GM19328 (cell line): ENCODE data around the gene TMEM132D.

Source experiments
- ATAC-seq: cut with Tn5 transposase; IDR thresholded peaks from one replicate; pipeline ENCODE4 v1.9.1; 2021; ENCODE audit warnings: mild to moderate bottlenecking, moderate library complexity; ENCODE audit not compliant: unreplicated experiment

Gene TMEM132D

GRCh38 chr12:129138776-129139175, 765.0 kb downstream of the TMEM132D start:
- ATAC-seq = no peak

GRCh38 chr12:129136694-129137325, 767.0 kb downstream of the TMEM132D start:
- no peak for ATAC-seq

DNA sequence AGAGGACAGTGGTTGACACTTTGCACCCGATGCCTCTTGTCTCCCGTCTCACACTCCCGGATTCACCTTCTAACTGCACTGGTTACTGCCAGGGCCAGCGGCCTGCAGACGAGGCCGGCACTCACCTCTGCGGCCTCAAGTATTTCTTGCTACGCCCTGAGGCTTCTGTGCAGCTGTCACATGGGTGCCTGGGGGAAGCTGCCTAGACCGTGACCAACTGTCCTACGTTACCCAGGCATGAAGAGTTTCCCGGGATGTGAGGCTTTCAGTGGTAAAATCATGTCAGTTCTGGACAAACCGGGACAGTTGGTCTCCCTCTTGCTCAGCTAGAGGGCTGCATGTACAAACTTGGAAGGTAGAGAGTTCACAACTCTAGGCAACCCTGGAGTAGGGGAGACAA, 776.1 kb downstream of the TMEM132D start:
- no peak for ATAC-seq

DNA sequence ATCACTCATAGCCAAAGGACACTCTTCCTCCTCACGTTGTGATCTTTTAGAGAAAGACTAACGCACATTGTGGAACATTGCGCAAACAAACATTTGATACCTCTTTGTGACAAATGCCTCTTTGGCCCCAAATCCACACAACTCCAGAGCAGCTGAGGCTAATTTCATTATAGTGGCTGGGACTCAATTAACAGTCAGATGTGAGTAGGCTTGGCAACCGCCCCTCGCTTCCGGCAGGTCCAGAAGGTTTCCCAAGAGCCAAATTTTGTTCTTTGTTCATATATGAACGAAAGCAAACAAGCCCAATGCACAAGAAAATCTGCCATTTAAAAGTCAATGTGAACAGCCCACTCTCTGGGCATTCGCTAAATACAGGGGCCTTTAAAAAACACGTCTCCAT, 776.6 kb downstream of the TMEM132D start:
- ATAC-seq = no peak

GRCh38 chr12:129119537-129119936, 784.3 kb downstream of the TMEM132D start:
- no peak for ATAC-seq

DNA sequence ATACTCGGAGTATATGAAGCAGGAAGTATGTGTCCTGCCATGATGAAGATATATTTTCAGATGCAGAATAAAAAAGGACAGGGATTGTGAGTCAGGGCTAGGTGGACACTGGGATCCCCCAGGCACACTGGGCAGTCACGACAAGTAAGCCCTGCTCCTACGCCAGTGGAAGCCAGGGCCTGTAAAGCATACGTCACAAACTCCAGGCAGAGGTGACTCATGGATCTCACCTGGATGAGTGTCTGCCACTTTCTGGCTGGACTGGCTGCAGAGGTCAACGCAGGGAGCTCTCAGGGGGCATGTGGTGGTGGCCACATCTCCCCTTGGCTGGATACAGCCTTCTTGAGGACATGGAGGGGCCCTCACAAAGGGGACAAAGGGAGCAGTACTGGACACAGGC, 788.3 kb downstream of the TMEM132D start:
- no peak for ATAC-seq

DNA sequence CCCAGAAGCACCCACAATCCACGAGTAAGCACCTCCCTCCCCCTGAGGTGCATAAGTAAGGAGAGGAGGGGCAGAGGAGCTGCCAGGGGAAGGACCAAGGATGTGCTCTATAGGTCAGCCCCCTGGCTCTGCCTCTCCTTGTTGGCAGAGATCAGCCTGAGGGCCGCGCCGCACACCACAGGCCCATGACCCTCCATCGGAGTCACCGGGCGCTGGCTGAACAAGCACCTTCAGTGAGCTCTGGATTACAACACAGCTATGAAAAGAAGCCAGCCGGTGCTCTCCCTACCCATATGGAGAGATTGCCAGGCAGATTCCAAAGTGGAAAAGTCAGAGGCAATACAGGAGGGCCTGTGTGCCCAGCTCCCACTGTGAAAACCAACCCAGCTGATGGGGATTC, 793.2 kb downstream of the TMEM132D start:
- no peak for ATAC-seq

DNA sequence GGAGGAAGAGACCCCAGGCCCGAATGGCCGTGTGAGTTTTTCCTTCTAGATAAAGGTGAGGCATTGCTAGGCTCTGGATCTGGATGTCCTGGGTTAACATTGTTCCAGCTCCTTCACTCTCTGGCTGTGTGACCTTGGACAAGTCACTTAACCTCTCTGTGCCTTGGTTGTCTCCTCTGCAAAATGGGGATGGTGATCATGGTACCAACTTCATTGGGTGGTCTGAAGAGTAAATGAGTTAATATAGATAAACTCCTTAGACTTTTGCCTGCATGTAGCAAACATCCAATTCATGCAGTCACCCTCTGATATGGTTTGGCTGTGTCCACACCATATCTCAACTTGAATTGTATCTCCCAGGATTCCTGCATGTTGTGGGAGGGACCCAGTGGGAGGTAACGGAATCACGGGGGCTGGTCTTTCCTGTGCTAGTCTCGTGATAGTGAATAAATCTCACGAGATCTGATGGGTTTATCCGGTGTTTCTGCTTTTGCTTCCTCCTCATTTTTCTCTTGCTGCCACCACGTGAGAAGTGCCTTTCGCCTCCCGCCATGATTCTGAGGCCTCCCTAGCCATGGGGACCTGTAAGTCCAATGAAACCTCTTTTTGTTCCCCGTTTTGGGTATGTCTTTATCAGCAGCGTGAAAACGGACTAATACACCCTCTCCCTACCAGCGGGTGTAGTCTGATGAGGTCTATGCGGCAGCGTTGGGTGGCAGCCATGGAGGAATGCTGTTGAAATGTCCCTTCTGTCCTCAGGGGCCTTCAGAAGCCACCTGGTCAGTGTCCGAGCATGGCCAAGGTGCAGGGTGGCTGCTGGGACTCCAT, 794.4 kb downstream of the TMEM132D start:
- ATAC-seq = no peak

DNA sequence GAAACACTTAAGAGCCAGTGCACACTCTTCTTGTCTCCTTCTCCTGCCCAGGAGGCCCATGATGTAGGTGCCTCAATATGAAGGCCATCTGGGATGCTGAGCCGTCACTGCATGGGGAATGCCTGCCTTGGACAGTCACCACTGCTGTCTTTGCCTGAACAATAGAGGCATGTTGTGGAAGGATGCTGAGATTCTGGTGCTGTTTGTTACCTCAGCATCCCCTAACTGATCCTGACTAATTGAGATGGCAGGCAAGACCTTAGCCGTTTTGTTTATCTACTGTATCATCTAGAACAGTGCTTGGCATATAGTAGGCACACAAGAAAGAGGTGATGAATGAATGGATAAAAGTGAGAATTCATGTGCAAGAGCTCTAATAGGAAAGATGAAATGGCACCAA, 797.1 kb downstream of the TMEM132D start:
- ATAC-seq = no peak

DNA sequence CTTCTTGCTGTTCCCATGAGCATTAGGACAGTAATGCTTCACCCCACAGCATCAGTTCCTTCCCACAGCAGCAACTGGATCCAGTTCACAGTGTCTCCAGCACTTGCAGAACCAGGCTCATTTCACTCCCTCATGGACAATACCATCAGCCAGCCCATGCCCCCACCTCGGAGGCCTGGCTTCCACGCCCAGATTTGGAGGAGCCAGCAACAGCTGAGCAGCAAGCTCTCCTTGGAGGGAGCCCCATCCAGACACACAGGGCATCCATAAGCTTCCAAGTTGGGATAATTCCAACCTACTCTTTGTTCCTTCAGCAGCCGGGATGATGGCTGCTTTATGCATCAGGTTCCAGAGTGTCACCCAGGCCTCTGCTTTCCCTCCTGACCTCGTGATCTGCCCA, 800.6 kb downstream of the TMEM132D start:
- no peak for ATAC-seq

DNA sequence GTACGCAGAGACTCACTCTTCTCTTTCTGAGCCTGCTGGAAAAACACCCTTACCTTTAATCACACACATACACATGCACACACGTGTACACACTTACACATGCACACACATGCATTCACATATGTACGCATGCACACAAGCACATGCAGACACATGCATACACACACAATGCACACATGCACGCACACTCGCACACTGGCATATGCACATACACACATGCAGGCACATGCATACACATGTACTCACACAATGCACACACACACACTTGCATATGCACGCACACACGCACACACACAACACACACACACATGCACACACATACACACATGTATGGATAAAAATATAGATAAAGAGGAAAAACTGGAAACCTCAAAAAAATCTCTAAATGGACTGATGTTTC, 801.6 kb downstream of the TMEM132D start:
- ATAC-seq = no peak

DNA sequence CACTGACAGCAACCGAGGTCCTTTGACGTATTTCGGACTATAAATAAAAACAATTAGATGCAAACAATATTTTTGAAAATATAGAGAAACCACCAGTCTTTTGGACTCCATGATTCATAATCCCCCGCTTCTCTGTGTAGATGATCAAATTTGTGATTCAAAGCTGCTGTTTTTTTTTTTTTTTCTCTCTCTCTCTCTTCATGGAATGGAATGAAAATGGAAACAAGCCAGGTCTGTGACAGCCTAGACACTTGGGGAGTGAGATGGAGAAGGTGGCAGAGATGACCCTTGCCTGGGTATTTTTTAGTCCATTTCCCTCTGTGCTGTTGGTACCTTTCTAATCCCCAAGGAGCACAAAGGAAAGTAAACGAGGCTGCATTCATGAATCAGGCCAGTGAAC, 802.0 kb downstream of the TMEM132D start:
- no peak for ATAC-seq

DNA sequence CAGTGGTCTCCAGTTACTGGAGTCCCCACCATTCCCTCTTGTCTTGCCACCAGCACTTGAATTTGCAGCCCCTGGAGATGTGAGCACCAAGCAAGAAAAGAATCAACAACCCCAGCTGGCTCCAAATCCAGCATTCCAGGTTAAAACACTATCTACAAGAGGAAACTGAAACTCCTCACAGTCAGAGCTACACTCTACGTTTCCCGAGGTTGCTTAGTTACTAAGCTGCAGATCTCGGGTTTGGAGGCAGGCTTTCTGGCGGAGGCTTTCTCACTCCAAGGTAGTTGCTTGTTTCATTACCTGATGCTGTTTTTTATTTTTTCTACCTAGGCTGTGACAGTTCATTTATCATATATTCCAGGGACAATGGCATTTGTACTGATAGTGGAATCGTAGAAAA, 802.4 kb downstream of the TMEM132D start:
- no peak for ATAC-seq

- no peak for ATAC-seq
Measured at GRCh38 chr12:129097451-129097850, 806.4 kb downstream of the TMEM132D start.

GRCh38 chr12:129096968-129097367, 806.9 kb downstream of the TMEM132D start:
- ATAC-seq = no peak

- ATAC-seq = no peak
Measured at GRCh38 chr12:129096184-129096583, 807.6 kb downstream of the TMEM132D start.

GRCh38 chr12:129089576-129089975, 814.2 kb downstream of the TMEM132D start:
- ATAC-seq = no peak

DNA sequence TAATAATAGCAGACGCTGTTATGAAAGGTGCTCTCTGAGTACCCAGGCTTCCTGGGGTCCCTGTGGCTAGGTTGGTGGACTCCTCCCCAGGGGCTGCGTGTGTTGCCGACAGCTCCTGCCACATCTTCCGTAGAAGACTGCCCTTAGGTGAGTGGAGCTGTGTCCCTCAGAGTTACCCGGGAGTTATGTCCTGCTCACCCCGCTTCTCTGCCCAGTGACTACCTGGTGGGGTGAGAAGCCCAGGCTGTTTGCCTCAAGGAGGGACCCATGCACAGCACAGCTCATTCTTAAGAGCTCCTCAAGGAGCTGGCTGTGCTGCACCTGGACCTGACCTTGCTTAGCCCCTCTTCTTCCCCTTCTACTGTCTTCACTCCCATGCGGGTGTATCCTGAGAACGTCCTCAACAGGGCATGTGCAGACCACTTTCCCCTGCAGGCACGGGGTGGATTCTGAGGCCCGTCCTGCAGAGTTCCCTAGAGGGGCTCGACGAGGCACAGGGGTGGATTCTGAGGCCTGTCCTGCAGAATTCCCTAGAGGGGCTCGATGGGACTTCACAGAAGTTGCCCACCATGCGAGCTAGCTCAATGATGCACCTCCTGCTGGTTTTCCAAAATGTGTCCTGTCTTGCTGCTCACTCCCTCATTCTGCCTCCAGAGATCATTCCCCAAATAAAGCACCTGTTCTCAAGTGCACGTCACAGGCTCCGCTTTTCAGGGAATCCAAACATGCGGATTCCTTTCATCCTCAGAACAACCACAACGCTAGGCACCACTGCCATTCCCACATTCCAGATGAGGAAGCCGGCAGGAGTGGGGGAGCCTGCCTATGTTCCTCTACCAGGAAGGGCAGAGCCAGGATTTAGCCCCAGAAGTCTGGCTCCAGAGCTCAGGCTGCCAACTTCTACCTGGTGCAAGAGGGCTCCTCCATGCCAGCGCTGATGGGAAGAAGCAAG, 818.7 kb downstream of the TMEM132D start:
- no peak for ATAC-seq

DNA sequence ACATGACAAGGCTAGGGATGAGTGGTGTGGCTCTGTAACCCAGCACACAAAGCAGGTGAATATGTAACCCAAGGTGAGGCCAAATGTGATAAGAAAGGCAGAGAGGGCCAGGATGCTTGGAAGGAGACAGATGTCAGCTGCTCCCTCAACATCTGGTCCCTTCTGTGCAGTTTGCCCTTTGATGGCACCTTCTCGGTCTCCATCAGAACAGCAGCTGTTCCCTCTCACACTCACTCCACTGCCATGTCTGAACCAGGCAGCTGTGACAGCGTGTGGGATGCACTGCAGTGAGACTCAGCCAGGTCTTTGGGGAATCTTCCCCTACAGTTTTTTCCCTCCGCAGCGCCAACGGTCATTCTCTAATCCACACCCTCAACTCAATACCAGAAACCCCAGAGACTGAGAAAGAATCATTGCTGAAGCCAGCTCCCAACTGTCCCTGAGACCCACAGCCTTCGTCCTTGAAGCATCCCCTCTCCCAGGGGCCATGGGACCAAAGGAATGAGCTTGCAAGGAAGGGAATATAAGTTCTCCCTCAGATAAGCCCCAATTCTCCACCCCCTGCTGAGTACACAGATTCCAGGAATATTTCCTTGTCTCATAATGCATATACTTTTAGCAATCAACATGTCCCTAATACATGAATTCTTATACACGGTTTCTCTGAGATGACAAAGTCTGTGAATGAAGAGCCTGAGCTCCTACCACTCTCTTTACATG, 820.5 kb downstream of the TMEM132D start:
- ATAC-seq = no peak

DNA sequence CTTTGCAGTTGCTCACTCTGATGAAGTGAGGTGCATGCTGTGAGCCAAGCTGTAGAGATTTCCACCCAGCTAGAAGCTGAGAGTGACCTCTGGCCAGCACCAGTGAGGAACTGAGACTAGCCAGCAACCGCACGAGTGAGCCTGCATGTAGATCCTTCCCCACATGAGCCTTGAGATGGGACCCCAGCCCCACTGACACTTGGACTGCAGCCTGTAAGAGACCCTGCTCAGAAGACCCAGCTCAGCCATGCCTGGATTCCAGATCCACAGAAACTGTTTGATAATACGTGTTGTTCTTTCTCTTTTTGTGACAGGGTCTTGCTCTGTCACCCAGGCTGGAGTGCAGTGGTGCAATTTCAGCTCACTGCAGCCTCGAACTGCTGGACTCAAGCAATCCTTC, 821.4 kb downstream of the TMEM132D start:
- ATAC-seq = no peak

GRCh38 chr12:129081755-129082250, 822.0 kb downstream of the TMEM132D start:
- no peak for ATAC-seq
